ENCODE measurements around the gene EHD3. TPM values are rescaled to one million over a fixed set of nuclear protein-coding genes. Genes with fewer than 3 reads are reported as not detected.

EHD3 gene
- total and polyA plus RNA-seq, 2 of the 8 experiments (the other 6 are each of a cell fraction or from before 2014, with no cell fraction given) = 9.3 to 12.0 TPM

DNA sequence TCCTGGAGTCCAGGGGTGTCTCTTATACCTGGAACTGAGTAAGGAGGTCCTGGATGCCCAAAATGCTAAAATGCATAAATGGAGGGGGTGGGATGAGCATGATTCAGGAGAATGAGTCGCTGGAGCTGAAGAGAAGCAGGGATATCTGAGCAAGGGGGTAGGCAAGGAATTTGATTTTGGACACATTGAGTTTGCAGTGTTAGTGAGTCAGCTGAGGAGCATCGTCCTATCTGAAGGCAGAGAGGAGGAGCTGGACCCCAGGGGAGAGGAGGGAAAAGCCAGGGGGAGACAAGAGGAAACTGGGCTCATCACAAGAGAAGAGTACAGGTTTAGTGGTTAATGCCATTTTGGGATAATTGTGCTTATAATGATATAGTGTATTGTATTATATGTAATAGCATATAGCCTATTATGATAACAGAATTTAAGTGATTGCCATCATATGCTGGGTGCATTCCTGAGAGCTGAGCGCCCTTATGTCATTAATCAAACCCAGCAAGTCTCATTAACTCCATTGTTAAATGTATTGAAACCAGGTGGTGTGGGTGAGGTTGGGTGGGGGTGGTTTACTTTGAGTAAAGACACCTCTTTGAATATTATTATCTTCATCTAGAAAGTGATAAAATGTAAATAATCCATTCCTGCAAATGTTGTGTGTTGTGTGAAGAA lies 12.4 kb downstream of the EHD3 start (continued):
- TF ChIP-seq, protein P1, sequence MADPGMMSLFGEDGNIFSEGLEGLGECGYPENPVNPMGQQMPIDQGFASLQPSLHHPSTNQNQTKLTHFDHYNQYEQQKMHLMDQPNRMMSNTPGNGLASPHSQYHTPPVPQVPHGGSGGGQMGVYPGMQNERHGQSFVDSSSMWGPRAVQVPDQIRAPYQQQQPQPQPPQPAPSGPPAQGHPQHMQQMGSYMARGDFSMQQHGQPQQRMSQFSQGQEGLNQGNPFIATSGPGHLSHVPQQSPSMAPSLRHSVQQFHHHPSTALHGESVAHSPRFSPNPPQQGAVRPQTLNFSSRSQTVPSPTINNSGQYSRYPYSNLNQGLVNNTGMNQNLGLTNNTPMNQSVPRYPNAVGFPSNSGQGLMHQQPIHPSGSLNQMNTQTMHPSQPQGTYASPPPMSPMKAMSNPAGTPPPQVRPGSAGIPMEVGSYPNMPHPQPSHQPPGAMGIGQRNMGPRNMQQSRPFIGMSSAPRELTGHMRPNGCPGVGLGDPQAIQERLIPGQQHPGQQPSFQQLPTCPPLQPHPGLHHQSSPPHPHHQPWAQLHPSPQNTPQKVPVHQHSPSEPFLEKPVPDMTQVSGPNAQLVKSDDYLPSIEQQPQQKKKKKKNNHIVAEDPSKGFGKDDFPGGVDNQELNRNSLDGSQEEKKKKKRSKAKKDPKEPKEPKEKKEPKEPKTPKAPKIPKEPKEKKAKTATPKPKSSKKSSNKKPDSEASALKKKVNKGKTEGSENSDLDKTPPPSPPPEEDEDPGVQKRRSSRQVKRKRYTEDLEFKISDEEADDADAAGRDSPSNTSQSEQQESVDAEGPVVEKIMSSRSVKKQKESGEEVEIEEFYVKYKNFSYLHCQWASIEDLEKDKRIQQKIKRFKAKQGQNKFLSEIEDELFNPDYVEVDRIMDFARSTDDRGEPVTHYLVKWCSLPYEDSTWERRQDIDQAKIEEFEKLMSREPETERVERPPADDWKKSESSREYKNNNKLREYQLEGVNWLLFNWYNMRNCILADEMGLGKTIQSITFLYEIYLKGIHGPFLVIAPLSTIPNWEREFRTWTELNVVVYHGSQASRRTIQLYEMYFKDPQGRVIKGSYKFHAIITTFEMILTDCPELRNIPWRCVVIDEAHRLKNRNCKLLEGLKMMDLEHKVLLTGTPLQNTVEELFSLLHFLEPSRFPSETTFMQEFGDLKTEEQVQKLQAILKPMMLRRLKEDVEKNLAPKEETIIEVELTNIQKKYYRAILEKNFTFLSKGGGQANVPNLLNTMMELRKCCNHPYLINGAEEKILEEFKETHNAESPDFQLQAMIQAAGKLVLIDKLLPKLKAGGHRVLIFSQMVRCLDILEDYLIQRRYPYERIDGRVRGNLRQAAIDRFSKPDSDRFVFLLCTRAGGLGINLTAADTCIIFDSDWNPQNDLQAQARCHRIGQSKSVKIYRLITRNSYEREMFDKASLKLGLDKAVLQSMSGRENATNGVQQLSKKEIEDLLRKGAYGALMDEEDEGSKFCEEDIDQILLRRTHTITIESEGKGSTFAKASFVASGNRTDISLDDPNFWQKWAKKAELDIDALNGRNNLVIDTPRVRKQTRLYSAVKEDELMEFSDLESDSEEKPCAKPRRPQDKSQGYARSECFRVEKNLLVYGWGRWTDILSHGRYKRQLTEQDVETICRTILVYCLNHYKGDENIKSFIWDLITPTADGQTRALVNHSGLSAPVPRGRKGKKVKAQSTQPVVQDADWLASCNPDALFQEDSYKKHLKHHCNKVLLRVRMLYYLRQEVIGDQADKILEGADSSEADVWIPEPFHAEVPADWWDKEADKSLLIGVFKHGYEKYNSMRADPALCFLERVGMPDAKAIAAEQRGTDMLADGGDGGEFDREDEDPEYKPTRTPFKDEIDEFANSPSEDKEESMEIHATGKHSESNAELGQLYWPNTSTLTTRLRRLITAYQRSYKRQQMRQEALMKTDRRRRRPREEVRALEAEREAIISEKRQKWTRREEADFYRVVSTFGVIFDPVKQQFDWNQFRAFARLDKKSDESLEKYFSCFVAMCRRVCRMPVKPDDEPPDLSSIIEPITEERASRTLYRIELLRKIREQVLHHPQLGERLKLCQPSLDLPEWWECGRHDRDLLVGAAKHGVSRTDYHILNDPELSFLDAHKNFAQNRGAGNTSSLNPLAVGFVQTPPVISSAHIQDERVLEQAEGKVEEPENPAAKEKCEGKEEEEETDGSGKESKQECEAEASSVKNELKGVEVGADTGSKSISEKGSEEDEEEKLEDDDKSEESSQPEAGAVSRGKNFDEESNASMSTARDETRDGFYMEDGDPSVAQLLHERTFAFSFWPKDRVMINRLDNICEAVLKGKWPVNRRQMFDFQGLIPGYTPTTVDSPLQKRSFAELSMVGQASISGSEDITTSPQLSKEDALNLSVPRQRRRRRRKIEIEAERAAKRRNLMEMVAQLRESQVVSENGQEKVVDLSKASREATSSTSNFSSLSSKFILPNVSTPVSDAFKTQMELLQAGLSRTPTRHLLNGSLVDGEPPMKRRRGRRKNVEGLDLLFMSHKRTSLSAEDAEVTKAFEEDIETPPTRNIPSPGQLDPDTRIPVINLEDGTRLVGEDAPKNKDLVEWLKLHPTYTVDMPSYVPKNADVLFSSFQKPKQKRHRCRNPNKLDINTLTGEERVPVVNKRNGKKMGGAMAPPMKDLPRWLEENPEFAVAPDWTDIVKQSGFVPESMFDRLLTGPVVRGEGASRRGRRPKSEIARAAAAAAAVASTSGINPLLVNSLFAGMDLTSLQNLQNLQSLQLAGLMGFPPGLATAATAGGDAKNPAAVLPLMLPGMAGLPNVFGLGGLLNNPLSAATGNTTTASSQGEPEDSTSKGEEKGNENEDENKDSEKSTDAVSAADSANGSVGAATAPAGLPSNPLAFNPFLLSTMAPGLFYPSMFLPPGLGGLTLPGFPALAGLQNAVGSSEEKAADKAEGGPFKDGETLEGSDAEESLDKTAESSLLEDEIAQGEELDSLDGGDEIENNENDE (IDR thresholded peaks at IDR 0.05; ENCODE audit: insufficient replicate concordance, low read length) = no peak
- no peak for TF ChIP-seq TAF7 (optimal IDR thresholded peaks at IDR 0.05; ENCODE audit: borderline replicate concordance, low read depth, low read length)

Data from H1 (cell line).